AG04450 (cell line): ENCODE data around the gene AHNAK2. TPM values are rescaled to one million over a fixed set of nuclear protein-coding genes. Genes with fewer than 3 reads are reported as not detected.
"Not testable (repeated sequence)": the region's sequence is repeated elsewhere in the genome, so short reads cannot be mapped to it uniquely, and the experiment has no call there.

Source experiments
- CTCF ChIA-PET: fragments of 300-600, 350-600 bp; formaldehyde crosslinking; extraction: SDS; loops from one replicate; lab custom pipeline; 2022; ENCODE audit warnings: antibody characterized with exemption, inconsistent platforms; lab: Charles Lee
- POLR2A ChIA-PET: fragments of 350-600 bp; formaldehyde crosslinking; extraction: SDS; loops from one replicate; lab custom pipeline; 2021; ENCODE audit warnings: antibody characterized with exemption, inconsistent platforms; lab: Yijun Ruan, JAX
- DNase-seq: peaks from one replicate; pipeline ENCODE4 v3.0.0-alpha.2; 2011; ENCODE audit warnings: low read depth, low spot score
- H3K27ac ChIP-seq: one replicate; pipeline ENCODE4 v1.5.1; 2012; ENCODE audit warnings: low read depth, low read length, control low read depth
- H3K27me3 ChIP-seq: one replicate; pipeline ENCODE4 v1.6.0; 2012; ENCODE audit warnings: low read length; ENCODE audit not compliant: control insufficient read depth, insufficient read depth
- H3K4me3 ChIP-seq: 2 replicates; pipeline ENCODE4 v1.5.1; 2011; ENCODE audit warnings: mild to moderate bottlenecking, low read depth, low read length, control low read depth
- H3K9me3 ChIP-seq: 2 replicates; pipeline ENCODE4 v1.5.1; 2012; ENCODE audit warnings: low read length; ENCODE audit not compliant: control insufficient read depth, insufficient read depth
- polyA plus RNA-seq: library from polyadenylated mRNA; depleted of rRNA; stranded (reverse); fragments of >200 nt; gene quantifications from 2 replicates; pipeline ENCODE4 v1.2.3, GENCODE V29; 2011
- TF ChIP-seq, protein P1 (sequence below): IDR thresholded peaks from 2 replicates; pipeline ENCODE4 v1.5.1; 2011; ENCODE audit warnings: low read depth, low read length, control low read depth, inconsistent platforms

The AHNAK2 gene
- polyA plus RNA-seq, 1 experiment = 10.0 TPM

DNA sequence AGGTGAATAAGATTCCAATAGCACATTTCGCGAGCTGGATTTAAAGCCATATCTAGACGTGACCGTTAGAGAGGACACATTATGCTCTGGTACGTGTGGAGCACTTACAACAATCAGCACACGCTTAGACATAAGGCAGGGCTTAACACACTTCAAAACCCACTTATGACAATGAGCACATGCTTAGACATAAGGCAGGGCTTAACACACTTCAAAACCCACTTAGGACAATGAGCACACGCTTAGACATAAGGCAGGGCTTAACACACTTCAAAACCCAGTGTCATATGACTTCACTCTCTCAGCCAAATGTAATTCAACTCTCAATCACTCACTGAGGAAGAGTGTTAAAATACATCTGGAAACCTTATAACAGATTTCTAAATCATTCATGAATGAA is 64.7 kb downstream of the AHNAK2 start:
- Histone ChIP-seq H3K27ac (no peak overlapping the region), H3K4me3 (no peak overlapping the region), H3K9me3 (peaks cover 6% of the 10 kb centered on the region), H3K27me3 (peaks cover 26% of the 10 kb centered on the region)
- DNase-seq = no peak
- CTCF ChIA-PET = interaction anchor here (1.3 kb wide), 1 partner anchor 17 kb away, joined by 5 read pairs; no protein-coding TSS in a partner anchor
- POLR2A ChIA-PET = no interaction called here
- TF ChIP-seq, protein P1, sequence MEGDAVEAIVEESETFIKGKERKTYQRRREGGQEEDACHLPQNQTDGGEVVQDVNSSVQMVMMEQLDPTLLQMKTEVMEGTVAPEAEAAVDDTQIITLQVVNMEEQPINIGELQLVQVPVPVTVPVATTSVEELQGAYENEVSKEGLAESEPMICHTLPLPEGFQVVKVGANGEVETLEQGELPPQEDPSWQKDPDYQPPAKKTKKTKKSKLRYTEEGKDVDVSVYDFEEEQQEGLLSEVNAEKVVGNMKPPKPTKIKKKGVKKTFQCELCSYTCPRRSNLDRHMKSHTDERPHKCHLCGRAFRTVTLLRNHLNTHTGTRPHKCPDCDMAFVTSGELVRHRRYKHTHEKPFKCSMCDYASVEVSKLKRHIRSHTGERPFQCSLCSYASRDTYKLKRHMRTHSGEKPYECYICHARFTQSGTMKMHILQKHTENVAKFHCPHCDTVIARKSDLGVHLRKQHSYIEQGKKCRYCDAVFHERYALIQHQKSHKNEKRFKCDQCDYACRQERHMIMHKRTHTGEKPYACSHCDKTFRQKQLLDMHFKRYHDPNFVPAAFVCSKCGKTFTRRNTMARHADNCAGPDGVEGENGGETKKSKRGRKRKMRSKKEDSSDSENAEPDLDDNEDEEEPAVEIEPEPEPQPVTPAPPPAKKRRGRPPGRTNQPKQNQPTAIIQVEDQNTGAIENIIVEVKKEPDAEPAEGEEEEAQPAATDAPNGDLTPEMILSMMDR = no peak

GRCh38 chr14:104912053-104912452 is 66.1 kb downstream of the AHNAK2 start:
- no peak for DNase-seq
- CTCF ChIA-PET = no interaction called here
- TF ChIP-seq, protein P1 = no peak
- Histone ChIP-seq H3K27me3 (peaks cover 30% of the 10 kb centered on the region), H3K4me3 (no peak overlapping the region), H3K27ac (no peak overlapping the region), H3K9me3 (peaks cover 7% of the 10 kb centered on the region)
- POLR2A ChIA-PET = no interaction called here

- peaks cover 11% of the 10 kb centered on the region for H3K9me3 ChIP-seq
- CTCF ChIA-PET = interaction anchor here (1.5 to 2.5 kb wide), 2 partner anchors 12 to 137 kb away, joined by 4 to 12 read pairs; no protein-coding TSS in a partner anchor
- H3K27ac ChIP-seq = no peak overlapping the region
- peaks cover 29% of the 10 kb centered on the region for H3K27me3 ChIP-seq
- POLR2A ChIA-PET = interaction anchor here (0.6 kb wide), 1 partner anchor 454 kb away, joined by 4 read pairs; no protein-coding TSS in a partner anchor
- no peak for DNase-seq
- H3K4me3 ChIP-seq = no peak overlapping the region
- TF ChIP-seq, protein P1 = no peak
Observed at GRCh38 chr14:104908303-104908702, 69.9 kb downstream of the AHNAK2 start.

DNA sequence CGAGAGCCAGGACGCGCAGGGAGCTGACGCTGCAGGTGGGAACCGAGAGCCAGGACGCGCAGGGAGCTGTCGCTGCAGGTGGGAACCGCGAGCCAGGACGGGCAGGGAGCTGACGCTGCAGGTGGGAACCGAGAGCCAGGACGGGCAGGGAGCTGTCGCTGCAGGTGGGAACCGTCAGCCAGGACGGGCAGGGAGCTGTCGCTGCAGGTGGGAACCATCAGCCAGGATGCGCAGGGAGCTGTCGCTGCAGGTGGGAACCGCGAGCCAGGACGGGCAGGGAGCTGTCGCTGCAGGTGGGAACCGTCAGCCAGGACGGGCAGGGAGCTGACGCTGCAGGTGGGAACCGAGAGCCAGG is 72.6 kb downstream of the AHNAK2 start:
- DNase-seq, H3K9me3 ChIP-seq, H3K27ac ChIP-seq, H3K4me3 ChIP-seq, CTCF ChIA-PET, POLR2A ChIA-PET: not testable (repeated sequence)
- H3K27me3 ChIP-seq = peaks cover 33% of the 10 kb centered on the region

DNA sequence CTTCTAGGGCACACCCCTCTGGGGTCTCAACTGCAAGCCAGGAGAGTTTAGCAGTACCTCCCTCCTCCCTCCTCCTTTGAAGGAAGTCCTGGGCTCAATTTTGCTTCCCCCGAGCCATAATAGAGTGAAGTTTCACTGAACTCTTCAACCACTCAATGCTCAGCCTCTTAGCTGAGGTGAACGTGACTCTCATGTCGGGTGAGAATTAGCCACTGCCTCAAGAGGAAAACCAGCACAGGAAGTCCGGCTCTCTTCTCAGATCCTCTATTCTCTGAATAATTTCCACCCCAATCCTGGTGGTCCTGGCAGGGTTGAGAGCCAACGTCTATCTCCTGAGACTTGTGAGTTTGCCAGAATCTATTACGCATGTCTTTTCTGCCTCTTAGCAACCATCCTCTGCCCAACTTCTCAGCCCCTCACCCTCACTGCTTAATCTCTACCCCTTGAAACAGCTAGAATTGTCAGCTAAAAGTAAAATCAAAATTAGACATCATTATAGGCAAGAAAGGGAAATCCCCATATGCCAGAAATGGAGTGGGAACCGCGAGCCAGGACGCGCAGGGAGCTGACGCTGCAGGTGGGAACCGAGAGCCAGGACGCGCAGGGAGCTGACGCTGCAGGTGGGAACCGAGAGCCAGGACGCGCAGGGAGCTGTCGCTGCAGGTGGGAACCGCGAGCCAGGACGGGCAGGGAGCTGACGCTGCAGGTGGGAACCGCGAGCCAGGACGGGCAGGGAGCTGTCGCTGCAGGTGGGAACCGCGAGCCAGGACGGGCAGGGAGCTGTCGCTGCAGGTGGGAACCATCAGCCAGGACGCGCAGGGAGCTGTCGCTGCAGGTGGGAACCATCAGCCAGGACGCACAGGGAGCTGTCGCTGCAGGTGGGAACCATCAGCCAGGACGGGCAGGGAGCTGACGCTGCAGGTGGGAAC is 73.3 kb downstream of the AHNAK2 start:
- H3K27me3 ChIP-seq = peaks cover 31% of the 10 kb centered on the region
- H3K4me3 ChIP-seq, H3K27ac ChIP-seq, POLR2A ChIA-PET, DNase-seq, H3K9me3 ChIP-seq: not testable (repeated sequence)
- CTCF ChIA-PET = interaction anchor here (0.6 to 1.0 kb wide), 2 partner anchors 9 to 36 kb away, joined by 4 to 9 read pairs; no protein-coding TSS in a partner anchor

DNA sequence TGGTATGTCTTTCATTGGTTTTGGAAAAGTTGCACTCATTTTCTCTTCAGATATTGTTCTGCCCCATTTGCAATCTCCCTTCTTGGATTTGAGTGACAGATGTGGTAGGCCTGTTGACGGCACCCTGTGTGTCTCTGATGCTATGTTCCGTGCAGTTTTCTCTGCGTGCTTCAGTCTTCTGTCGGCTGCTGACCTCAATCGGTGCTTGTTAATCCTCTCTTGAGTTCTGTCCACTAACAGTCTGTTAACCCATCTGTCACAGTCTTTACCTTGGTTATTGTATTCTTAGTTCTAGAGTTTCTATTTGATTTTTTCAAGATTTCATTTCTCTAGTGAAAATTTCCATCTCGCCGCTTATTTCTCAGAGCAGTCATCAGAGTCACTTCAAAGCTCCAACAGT is 74.2 kb downstream of the AHNAK2 start:
- Histone ChIP-seq H3K27ac (no peak overlapping the region), H3K27me3 (peaks cover 30% of the 10 kb centered on the region), H3K9me3 (peaks cover 4% of the 10 kb centered on the region; the same call in 1 of the 2 replicates), H3K4me3 (no peak overlapping the region)
- ChIA-PET POLR2A (no interaction called here), CTCF (interaction anchor here (0.6 to 1.0 kb wide), 2 partner anchors 8 to 37 kb away, joined by 4 to 9 read pairs; no protein-coding TSS in a partner anchor)
- TF ChIP-seq, protein P1 = no peak
- no peak for DNase-seq
